PC-9 (cell line): ENCODE measurements around the gene FHAD1.

Experiments used
- EZH2 ChIP-seq: fragments of 200-600 bp; sonication (generic); IDR thresholded peaks from 2 replicates; pipeline ENCODE4 v1.8.0; 2017; ENCODE audit warnings: antibody characterized with exemption, low read depth
- TF ChIP-seq, protein P1 (sequence below): fragments of 200-600 bp; sonication (generic); conservative IDR thresholded peaks from 2 replicates; pipeline ENCODE4 v1.6.1; 2017; ENCODE audit warnings: mixed run types, antibody characterized with exemption, mild to moderate bottlenecking, moderate library complexity

DNA sequence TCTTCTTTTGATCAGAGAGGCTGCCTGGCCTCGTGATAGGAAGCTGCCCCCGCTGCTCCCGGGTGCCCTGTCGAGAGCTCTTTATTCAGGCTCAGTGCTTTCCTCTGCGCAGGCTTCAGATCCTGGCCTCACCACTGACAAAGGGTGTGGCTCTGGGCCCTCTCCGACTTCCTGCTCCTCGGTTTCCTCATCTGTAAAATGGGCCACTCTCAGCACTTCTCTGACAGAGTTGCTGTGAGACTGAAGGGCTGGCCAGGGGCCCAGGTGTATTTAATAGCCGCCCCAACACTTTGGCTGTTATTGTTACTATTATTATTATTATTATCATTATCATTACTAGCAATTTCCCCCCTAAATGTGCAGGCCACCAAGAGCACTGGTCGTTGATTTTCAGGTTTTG, 101.6 kb downstream of the FHAD1 start:
- TF ChIP-seq, protein P1, sequence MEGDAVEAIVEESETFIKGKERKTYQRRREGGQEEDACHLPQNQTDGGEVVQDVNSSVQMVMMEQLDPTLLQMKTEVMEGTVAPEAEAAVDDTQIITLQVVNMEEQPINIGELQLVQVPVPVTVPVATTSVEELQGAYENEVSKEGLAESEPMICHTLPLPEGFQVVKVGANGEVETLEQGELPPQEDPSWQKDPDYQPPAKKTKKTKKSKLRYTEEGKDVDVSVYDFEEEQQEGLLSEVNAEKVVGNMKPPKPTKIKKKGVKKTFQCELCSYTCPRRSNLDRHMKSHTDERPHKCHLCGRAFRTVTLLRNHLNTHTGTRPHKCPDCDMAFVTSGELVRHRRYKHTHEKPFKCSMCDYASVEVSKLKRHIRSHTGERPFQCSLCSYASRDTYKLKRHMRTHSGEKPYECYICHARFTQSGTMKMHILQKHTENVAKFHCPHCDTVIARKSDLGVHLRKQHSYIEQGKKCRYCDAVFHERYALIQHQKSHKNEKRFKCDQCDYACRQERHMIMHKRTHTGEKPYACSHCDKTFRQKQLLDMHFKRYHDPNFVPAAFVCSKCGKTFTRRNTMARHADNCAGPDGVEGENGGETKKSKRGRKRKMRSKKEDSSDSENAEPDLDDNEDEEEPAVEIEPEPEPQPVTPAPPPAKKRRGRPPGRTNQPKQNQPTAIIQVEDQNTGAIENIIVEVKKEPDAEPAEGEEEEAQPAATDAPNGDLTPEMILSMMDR: no peak
- no peak for TF ChIP-seq EZH2
